8988T (cell line): ENCODE data around the gene ATG4D.
A peak's percentile ranks its signal among the peaks of the same experiment; 100 is the strongest.

Experiments used
- DNase-seq: peaks from one replicate; pipeline ENCODE4 v3.0.0; 2011

ATG4D gene

GRCh38 chr19:10582091-10582490 is 38.4 kb downstream of the ATG4D start:
- no peak for DNase-seq

DNA sequence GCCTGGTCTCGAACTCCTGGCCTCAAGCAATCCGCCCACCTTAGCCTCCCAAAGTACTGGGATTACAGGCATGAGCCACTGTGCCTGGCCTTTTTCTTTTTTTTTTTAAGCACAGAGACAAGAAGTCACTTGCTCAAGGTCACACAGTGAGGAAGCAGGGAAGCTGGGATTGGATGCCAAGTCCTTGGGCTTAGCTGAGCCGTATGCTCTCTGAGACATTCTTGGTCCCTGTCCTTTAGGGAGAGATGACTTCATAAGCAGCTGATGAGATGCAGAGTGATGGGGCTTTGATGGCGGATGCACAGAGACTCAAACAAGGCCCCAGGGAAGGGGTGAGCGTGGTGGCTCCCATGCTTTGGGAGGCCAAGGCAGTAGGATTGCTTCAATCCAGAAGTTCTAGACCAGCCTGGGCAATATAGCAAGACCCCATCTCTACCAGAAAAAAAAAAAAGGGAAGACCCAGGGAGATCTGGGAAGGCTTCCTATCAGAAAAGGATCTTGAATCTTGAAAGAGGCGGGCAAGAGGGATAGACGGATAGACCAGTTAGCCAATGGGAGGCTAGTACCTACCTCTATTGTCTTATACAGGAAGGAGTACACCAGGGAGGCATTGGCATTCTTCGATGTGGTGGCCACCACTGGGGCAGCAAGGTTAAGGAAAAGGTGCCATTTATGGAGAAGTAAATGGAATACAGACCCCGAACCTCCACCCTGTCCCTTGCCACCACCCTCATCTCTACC is 39.5 kb downstream of the ATG4D start:
- DNase-seq: no peak

GRCh38 chr19:10586396-10586795 is 42.7 kb downstream of the ATG4D start:
- DNase-seq: no peak

DNA sequence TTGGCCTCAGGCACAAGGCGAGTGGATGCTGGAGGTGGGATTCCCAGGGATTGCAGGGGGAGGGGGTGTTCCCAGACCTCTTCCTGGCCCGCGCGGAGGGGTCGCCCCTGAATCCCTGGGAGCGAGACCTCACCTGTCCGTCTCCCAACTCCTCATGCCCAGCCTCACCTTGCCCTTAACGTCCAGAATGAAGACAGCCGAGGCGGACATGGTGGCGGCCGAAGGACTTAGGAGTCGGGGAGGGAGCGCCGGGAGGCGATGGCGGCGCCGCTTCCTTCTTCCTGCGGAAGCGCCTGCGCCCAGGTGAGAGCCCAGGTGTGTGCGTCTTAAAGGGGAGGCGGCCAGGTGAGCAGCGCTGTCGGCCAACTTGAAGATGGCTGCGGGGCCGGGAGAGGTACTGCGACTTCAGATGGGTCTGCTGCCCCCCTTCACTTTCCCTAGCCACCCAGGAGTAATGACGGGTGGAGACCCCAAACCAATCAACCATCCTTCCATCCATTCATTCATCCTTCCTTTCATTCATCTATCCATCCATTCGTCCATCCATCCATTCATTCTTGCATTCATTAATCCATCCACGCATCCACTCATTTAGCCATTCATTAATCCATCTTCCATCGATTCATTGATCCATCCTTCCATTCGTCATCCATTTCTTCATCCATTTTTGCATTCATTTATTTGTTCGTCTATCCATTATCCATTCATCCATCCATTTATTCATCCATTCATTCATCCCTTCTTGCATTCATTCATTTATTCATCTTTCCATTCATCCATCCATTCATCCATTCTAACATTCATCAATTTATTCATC is 43.5 kb downstream of the ATG4D start, which contains the start of gene AP1M2:
Gene AP1M2, minus strand, starts transcription at position 291 of the 817 bp plus-strand sequence. Its CDS starts 81 bp downstream, at position 210.
- DNase-seq: no peak

DNA sequence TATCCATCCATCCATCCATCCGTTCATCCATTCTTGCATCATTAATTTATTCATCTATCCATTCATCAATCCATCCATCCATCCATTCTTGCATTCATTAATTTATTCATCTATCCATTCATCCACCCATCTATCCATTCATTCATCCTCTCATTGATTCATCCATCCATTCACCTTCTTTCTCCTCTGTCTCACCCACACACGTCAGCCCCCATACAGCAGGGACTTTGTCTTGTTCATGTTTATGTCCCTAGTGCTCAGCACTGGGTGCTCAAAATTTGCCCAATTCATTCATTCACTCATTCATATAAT is 44.1 kb downstream of the ATG4D start:
- no peak for DNase-seq

DNA sequence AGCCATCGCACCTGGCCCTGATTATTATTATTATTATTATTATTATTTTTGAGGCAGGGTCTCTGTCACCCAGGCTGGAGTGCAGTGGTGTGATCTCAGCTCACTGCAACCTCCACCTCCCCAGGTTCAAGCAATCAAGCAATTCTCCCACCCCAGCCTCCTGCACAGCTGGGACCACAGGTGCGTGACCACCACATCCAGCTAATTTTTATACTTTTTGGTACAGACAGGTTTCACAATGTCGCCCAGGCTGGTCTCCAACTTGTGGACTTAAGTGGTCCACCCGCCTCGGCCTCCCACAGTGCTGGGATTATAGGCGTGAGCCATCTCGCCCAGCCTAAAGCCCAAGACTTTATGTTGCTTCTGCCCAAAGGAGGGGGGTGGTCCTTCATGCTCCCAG is 49.4 kb downstream of the ATG4D start:
- no peak for DNase-seq

DNA sequence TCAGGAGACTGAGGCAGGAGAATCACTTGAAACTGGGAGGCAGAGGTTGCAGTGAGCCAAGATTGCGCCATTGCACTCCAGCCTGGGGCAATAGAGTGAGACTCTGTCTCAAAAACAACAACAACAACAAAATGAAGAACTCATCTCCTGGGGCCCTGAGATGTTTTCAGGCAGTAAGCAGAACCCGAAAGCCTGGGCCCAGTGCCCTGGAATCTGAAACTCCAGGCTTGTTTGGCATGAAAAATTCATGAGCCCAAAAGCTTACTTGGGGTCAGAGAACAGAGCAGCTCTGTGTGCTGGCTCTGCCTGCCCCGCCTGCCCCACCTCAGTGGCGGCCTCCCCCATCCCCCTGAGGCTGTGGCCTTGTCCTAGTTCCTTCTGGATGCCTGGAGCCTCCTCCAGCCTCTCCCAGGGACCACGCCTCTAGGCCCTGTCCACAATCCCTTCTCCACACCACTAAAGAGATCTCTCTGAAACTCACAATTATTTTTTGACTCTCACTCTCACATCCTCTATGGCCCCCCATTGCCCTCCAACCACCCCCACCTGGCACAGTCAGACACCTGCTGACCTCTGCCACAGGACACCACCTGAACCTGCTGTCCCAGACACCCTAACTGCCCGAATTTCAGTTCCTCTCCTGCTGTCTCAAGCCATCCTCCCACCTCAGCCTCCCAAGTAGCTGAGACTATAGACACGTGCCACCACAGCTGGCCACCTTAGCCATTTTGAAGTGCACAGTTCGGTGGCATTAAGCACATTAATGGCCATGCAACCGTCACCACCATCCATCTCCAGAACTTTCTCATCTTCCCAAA is 50.3 kb downstream of the ATG4D start:
- DNase-seq: no peak

- DNase-seq: no peak
Measured at GRCh38 chr19:10600149-10600548, 56.4 kb downstream of the ATG4D start.

GRCh38 chr19:10601999-10602329 is 58.3 kb downstream of the ATG4D start:
- DNase-seq: no peak

DNA sequence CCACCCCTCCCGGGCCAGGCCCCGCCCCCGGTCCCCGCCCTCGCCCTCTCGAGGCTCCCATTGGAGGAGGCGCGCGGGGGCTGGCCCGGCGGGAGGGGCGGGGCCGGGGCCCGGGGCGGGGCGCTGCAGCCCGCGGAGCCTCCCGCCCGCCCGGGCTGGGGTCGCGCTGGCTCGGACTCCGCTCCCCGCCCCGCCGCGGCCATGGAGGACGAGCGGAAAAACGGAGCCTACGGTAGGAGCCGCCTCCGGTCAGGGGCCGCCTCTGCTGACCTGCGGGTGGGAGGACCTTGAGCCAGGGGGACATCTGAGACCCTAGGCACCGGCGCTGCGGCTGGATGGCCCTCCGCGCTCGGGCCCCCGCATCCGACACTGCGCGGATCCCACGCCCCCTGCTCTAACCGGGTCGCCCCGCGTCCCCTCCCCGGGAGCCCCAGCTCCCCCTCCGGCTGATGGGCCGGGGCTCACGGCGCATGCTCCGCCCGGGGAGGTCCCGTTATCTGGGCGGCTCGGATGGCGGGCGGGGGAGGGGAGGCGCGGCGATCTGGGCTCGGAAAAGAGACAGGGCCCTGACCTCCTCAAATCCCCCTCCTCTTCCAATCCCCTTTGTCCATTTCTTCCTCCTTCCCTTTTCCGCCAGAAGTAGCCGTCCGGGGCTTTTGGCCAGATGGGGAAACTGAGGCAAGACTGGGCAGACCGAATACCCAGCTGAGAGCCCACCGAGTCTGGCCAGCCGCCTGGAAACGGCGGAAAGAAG is 58.8 kb downstream of the ATG4D start:
- peak; percentile 93 for DNase-seq
